ENCODE results near the gene GZF1. TPM values are rescaled to one million over a fixed set of nuclear protein-coding genes. Genes with fewer than 3 reads are reported as not detected.

GZF1 gene
- total and polyA plus RNA-seq, 4 donors, result 1.6 to 11.0 (median 5.1) TPM

GRCh38 chr20:23413862-23414422 lies 52.0 kb downstream of the GZF1 start:
- Histone ChIP-seq H3K9me3 (ENCODE audit: control insufficient read depth in 4 of 4, low read length in 3 of 4) (no peaks in the 10 kb centered on the region), H3K36me3 (ENCODE audit: control insufficient read depth in 4 of 4, insufficient read depth in 3 of 4, low read depth in 1 of 4, low read length in 3 of 4) (no peaks in the 10 kb centered on the region), H3K27ac (ENCODE audit: low read depth in 1 of 2, low read length in 2 of 2) (no peak overlapping the region), H3K4me1 (ENCODE audit: control insufficient read depth in 4 of 4, insufficient read depth in 4 of 4, low read length in 3 of 4) (peaks cover 0 to 14% (median 9%) of the 10 kb centered on the region in 4 donors), H3K27me3 (ENCODE audit: control insufficient read depth in 4 of 4, insufficient read depth in 4 of 4, low read length in 3 of 4) (no peaks in the 10 kb centered on the region), H3K4me3 (ENCODE audit: low read depth in 1 of 3, low read length in 3 of 3) (no peak overlapping the region), H3K9ac (ENCODE audit: low read depth in 1 of 2, low read length in 2 of 2) (no peak overlapping the region)
- 98% methylated on average over 3 of the region's 3 CpGs for WGBS
- no peak for DNase-seq (ENCODE audit: low spot score)
- TF ChIP-seq GABPA (IDR thresholded peaks at IDR 0.05 in 1 of 2, conservative IDR thresholded peaks at IDR 0.05 in 1 of 2), result no peak
- TF ChIP-seq TAF1 (conservative IDR thresholded peaks at IDR 0.05), result no peak
- no peak for TF ChIP-seq MAX (IDR thresholded peaks at IDR 0.05)
- TF ChIP-seq RXRA (IDR thresholded peaks at IDR 0.05), result no peak
- no peak for TF ChIP-seq FOXA2 (IDR thresholded peaks at IDR 0.05)
- no peak for TF ChIP-seq HNF4A (conservative IDR thresholded peaks at IDR 0.05)
- TF ChIP-seq YY1 (IDR thresholded peaks at IDR 0.05), result no peak
- no peak for TF ChIP-seq CTCF (IDR thresholded peaks at IDR 0.05; ENCODE audit: low read depth, low read length, missing input control)
- no peak for TF ChIP-seq HNF4G (IDR thresholded peaks at IDR 0.05)

- peaks cover 4 to 21% (median 12%) of the 10 kb centered on the region in 4 donors for H3K4me1 ChIP-seq (ENCODE audit: control insufficient read depth in 4 of 4, insufficient read depth in 4 of 4, low read length in 3 of 4)
- WGBS, result 89% methylated on average over 1 of the region's 1 CpG
Observed at GRCh38 chr20:23414526-23415188, 52.7 kb downstream of the GZF1 start.

GRCh38 chr20:23415555-23415954 lies 53.6 kb downstream of the GZF1 start:
- no peak overlapping the region for H3K9ac ChIP-seq (ENCODE audit: low read depth in 1 of 2, low read length in 2 of 2)
- H3K4me3 ChIP-seq (ENCODE audit: low read depth in 1 of 3, low read length in 3 of 3), result no peak overlapping the region
- no peaks in the 10 kb centered on the region for H3K36me3 ChIP-seq (ENCODE audit: control insufficient read depth in 4 of 4, insufficient read depth in 3 of 4, low read depth in 1 of 4, low read length in 3 of 4)
- TF ChIP-seq JUND (IDR thresholded peaks at IDR 0.05), result no peak
- no peak for TF ChIP-seq GABPA (IDR thresholded peaks at IDR 0.05 in 1 of 2, conservative IDR thresholded peaks at IDR 0.05 in 1 of 2)
- TF ChIP-seq FOXA1 (IDR thresholded peaks at IDR 0.05), result no peak
- TF ChIP-seq ZBTB33 (IDR thresholded peaks at IDR 0.05), result no peak
- TF ChIP-seq REST (IDR thresholded peaks at IDR 0.05), result no peak
- peaks cover 9 to 27% (median 14%) of the 10 kb centered on the region in 4 donors for H3K4me1 ChIP-seq (ENCODE audit: control insufficient read depth in 4 of 4, insufficient read depth in 4 of 4, low read length in 3 of 4)
- WGBS, result 78% methylated on average over 5 of the region's 5 CpGs
- no peak for DNase-seq (ENCODE audit: low spot score)
- H3K9me3 ChIP-seq (ENCODE audit: control insufficient read depth in 4 of 4, low read length in 3 of 4), result no peaks in the 10 kb centered on the region
- no peak overlapping the region for H3K27ac ChIP-seq (ENCODE audit: low read depth in 1 of 2, low read length in 2 of 2)
- no peaks in the 10 kb centered on the region for H3K27me3 ChIP-seq (ENCODE audit: control insufficient read depth in 4 of 4, insufficient read depth in 4 of 4, low read length in 3 of 4)

More at GRCh38 chr20:23414526-23415188, 52.7 kb downstream of the GZF1 start:
- Histone ChIP-seq H3K27me3 (ENCODE audit: control insufficient read depth in 4 of 4, insufficient read depth in 4 of 4, low read length in 3 of 4) (no peaks in the 10 kb centered on the region), H3K9ac (ENCODE audit: low read depth in 1 of 2, low read length in 2 of 2) (no peak overlapping the region), H3K9me3 (ENCODE audit: control insufficient read depth in 4 of 4, low read length in 3 of 4) (no peaks in the 10 kb centered on the region), H3K4me3 (ENCODE audit: low read depth in 1 of 3, low read length in 3 of 3) (no peak overlapping the region), H3K27ac (ENCODE audit: low read depth in 1 of 2, low read length in 2 of 2) (no peak overlapping the region), H3K36me3 (ENCODE audit: control insufficient read depth in 4 of 4, insufficient read depth in 3 of 4, low read depth in 1 of 4, low read length in 3 of 4) (no peaks in the 10 kb centered on the region)
- TF ChIP-seq MAX (IDR thresholded peaks at IDR 0.05) (no peak), FOXA2 (IDR thresholded peaks at IDR 0.05) (no peak), ATF3 (IDR thresholded peaks at IDR 0.05) (no peak), RXRA (IDR thresholded peaks at IDR 0.05) (no peak), HNF4A (conservative IDR thresholded peaks at IDR 0.05) (no peak)
- no peak for DNase-seq (ENCODE audit: low spot score)

Measured in liver (tissue), 9 donors.